Adrenal gland (tissue), 5 donors: Measurements from ENCODE around the gene RPS2.

ENCODE experiments used
- CTCF ChIP-seq, 6 experiments: fragments of 450-650 bp in 4 of 6; fragments of 200-600 bp in 2 of 6; sonication (generic) in 1 of 6; IDR thresholded peaks; 1 replicate in 5 of 6; 2 replicates in 1 of 6; pipeline versions ENCODE4 v1.5.1 to v1.8.0; 2016 to 2021; ENCODE audit warnings: antibody characterized with exemption in 6 of 6, mild to moderate bottlenecking in 2 of 6, moderate library complexity in 1 of 6
- POLR2A ChIP-seq, 2 donors: fragments of 450-650 bp; IDR thresholded peaks; one replicate each; pipeline ENCODE4 v1.6.1; 2017; ENCODE audit warnings: antibody characterized with exemption in 2 of 2, mild to moderate bottlenecking in 2 of 2, moderate library complexity in 1 of 2
- donor health status: DM: no; HTN: no; CAD: no.

DNA sequence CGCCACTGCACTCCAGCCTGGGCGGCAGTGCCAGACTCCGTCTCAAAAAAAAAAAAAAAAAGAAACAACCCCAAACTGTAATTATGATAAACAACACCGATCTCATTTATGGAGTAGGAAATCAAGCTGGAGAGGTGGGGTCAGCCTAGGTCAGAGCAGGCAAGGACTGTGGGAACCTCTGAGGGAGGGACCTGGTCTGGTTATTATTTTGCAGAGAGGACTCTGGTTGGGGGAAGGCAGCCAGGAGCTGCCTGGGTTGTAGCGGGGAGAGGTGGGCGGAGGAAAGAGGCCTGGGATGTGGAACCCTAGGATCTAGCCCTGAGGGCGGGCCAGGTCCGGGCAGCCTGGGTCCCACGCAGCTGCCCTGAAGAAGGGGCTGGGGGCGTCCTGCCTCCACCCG, 35.5 kb downstream of the RPS2 start:
- TF ChIP-seq CTCF (IDR thresholded peaks at IDR 0.05), result no peak
- TF ChIP-seq POLR2A (IDR thresholded peaks at IDR 0.05), result no peak
